Mesodermal cell (in vitro differentiated cells): ENCODE measurements around the gene GAS5.
A peak's percentile ranks its signal among the peaks of the same experiment; 100 is the strongest.

Experiments
- H3K27ac ChIP-seq: 2 replicates; pipeline ENCODE4 v1.7.0; 2013; ENCODE audit warnings: mild to moderate bottlenecking, low read depth, low read length, moderate library complexity; ENCODE audit not compliant: severe bottlenecking
- H3K36me3 ChIP-seq: 2 replicates; pipeline ENCODE4 v1.7.1; 2013; ENCODE audit warnings: mild to moderate bottlenecking, low read length, moderate library complexity; ENCODE audit not compliant: control insufficient read depth, insufficient read depth
- H3K4me1 ChIP-seq: one replicate; pipeline ENCODE4 v1.7.1; 2013; ENCODE audit warnings: mild to moderate bottlenecking, low read length; ENCODE audit not compliant: insufficient read depth, control insufficient read depth, poor library complexity, severe bottlenecking
- H3K4me3 ChIP-seq: 2 replicates; pipeline ENCODE4 v1.7.0; 2013; ENCODE audit warnings: low read length, control low read depth, mild to moderate bottlenecking; ENCODE audit not compliant: insufficient read depth, poor library complexity, severe bottlenecking; ENCODE audit errors: extremely low read depth
- H3K9me3 ChIP-seq: 2 replicates; pipeline ENCODE4 v1.7.1; 2013; ENCODE audit warnings: mild to moderate bottlenecking, low read length, moderate library complexity; ENCODE audit not compliant: control insufficient read depth
- WGBS, 2 experiments: methylation state at CpG; one replicate each; pipeline ENCODE4 v1.1.5; 2013; ENCODE audit warnings: missing lambda C conversion rate in 2 of 2; ENCODE audit not compliant: insufficient coverage in 2 of 2; 5-methylcytosine and 5-hydroxymethylcytosine counted together

The GAS5 gene

DNA sequence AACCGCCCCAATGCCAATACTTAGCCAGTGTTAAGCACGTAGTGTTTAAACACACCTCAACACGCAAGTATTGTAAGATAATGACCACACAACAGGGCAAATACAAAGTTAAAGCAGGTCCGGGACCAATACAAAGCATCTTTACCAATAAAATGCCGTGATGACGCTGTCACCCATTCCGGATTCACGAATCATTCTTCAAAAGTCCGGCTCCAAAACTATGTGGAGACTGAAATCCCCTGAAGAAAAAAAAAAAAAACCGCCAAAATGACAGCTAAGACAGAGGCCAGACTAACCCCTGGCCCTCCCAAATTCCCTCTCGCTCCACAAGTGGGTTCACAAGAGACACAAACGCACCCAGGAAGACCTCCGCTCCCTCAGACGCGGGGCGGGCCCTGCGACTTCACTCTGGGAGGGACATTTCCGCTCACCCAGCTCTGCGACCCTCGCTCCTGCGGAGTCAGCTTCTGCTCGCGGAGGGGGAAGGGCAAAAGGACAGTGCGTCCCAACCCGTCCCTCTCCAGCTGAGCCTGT lies 43.9 kb downstream of the GAS5 start:
- Histone ChIP-seq H3K27ac (peak overlapping the region; percentile 98), H3K4me3 (peak overlapping the region; percentile 83), H3K9me3 (no peaks in the 10 kb centered on the region), H3K36me3 (peaks cover 22% of the 10 kb centered on the region), H3K4me1 (peaks cover 6% of the 10 kb centered on the region)
- 0% methylated on average over 15 to 22 of the region's 25 CpGs for WGBS, 2 experiments

DNA sequence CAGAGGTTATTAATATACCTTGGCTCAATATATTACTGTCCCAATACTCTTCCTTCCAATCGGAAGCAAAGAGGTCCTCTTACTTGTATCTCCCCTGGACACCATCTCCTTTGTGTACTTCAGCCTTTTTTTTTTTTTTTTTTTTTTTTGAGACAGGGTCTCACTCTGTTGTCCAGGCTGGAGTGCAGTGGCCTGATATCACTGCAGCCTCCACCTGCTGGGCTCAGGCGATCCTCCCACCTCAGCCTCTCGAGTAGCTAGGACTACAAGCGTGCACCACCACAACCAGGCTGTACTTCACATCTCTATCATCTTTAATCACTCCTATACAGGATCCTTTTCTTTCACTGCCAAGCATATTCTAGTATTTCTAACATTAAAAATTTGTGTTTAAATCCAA lies 46.1 kb downstream of the GAS5 start:
- WGBS, 2 experiments, result 91% methylated on average over 3 of the region's 4 CpGs; no CpG with 5 or more reads in 1 of the 2 experiments
- Histone ChIP-seq H3K27ac (no peak overlapping the region), H3K9me3 (no peaks in the 10 kb centered on the region), H3K4me3 (no peak overlapping the region), H3K4me1 (peaks cover 6% of the 10 kb centered on the region), H3K36me3 (peaks cover 32% of the 10 kb centered on the region)

DNA sequence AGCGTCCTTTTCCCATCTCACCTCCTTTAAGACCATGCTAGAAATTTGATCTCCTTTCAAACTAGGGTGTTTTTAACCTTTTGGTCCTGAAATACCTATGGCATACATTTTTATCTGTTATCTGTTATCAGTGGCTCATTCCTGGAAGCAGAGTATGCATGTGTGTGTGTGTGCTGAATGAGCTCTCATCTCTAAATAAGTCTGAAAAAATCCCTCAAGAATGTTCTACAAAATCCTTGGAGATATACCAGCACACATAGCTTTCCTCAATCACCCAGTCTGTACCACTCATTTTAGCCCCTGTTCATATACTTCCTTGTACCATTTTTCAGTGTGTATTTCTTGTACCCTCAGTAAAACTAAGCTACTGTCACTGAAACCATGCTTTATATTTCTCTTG lies 49.3 kb downstream of the GAS5 start:
- no peak overlapping the region for H3K27ac ChIP-seq
- H3K4me3 ChIP-seq, result no peak overlapping the region
- peaks cover 34% of the 10 kb centered on the region for H3K36me3 ChIP-seq
- no peaks in the 10 kb centered on the region for H3K9me3 ChIP-seq
- H3K4me1 ChIP-seq, result peaks cover 6% of the 10 kb centered on the region
- 83 to 100% methylated on average over 1 of the region's 1 CpG for WGBS, 2 experiments
